ES-I3 (cell line): ENCODE results near the gene MAD2L1BP.

ENCODE experiments used
- H3K36me3 ChIP-seq: 2 replicates; pipeline ENCODE4 v1.6.1; 2013; ENCODE audit warnings: mild to moderate bottlenecking, low read length, control low read depth, moderate library complexity; ENCODE audit not compliant: insufficient read depth
- H3K4me1 ChIP-seq: 2 replicates; pipeline ENCODE4 v1.6.1; 2013; ENCODE audit warnings: mild to moderate bottlenecking, control low read depth, low read length; ENCODE audit not compliant: insufficient read depth
- H3K9ac ChIP-seq: 2 replicates; pipeline ENCODE4 v1.6.1; 2013; ENCODE audit warnings: low read depth, mild to moderate bottlenecking, low read length, moderate library complexity
- H3K9me3 ChIP-seq: 2 replicates; pipeline ENCODE4 v1.6.1; 2013; ENCODE audit warnings: mild to moderate bottlenecking, low read length, moderate library complexity; ENCODE audit not compliant: control insufficient read depth, insufficient read depth

The MAD2L1BP gene

DNA sequence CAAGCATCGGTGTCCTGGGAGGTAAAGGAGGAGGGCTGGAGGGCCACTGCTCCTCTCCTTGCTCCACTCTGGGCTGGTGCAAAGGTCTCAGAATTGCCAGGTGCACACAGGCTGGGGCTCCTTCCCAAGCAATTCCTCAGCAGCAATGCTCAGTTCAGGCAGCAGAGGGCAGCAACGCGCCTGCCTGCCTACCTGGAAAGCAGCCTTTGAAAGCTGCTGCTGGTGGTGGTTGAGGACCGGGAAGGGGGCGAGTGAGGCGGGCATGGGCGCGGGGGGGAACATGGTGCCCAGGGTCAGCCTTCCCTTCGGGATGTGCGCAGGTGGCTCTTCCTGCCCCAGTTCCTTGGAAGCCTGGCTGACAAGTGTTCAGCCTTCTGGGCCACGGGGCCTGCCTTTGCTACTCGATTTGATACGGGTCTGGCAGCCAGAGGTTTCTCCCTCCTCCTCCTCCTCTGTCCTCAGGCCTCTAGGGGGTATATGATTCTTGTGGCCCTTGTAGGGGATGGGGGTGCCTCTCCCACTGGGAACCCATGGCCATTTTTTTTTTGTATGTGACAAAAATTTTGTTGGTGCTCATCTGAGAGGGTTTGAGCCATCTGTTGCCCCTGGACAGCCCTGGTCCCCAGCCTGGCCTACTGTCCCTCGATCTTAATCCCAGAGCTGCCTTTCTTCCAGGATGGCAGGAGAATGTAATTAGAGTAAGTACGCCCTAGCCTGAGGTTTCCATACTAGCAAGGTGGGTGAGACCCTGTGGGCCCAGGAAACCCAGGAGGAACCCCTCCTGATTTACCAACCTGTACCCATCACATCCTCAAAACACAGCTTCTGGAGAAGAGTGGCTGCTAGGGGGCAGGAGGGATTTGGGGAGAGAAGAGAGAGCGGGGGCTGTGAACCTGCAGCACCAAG lies 31.9 kb downstream of the MAD2L1BP start:
- Histone ChIP-seq H3K4me1 (peaks cover 24% of the 10 kb centered on the region), H3K36me3 (no peaks in the 10 kb centered on the region), H3K9ac (peak overlapping the region; percentile 26; the same call in 1 of the 2 replicates), H3K9me3 (no peaks in the 10 kb centered on the region)

DNA sequence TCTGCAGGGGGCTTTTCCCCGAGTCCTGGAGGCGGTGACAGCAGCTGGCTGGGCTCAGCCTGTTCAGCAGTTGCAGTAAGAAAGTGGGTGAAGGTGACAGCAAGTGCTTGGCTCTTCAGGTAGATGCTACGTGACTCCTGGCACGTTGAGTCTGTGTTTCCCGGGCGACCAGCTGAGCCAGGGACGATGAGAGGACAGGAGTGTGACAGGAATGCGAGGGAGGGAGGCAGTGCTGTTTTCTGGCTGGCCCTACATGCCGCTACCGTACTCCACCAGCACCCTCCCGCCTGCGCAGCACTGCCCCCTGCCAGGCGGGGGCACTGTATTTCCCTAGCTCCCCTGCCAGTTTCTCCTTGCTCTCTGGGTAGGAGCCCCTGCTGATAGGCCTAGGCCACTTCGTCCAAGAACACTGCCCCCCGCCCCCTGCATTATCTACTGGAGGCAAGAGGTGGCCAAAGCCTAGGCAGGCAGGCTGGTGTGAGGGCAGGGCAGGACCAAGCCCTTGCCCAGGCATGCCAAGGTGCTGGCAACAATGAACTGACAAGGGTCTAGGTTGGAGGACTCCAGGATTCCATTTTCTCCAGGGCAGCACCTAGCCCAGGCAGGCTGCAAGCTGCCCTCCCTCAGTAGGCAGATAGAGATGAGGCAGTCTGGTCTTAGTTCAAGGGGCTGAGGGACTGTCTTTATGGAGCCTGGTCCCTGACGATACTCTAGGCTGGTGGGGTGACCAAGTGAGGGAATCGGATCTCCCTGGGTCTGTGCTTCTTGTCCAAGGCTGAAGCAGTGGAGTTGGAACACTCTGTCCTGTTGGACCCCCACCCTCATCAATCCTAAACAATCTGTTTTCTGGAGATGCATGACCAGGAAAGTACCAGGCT lies 32.8 kb downstream of the MAD2L1BP start:
- H3K9me3 ChIP-seq: no peaks in the 10 kb centered on the region
- no peak overlapping the region for H3K9ac ChIP-seq
- peaks cover 24% of the 10 kb centered on the region for H3K4me1 ChIP-seq
- peaks cover 3% of the 10 kb centered on the region; the same call in 1 of the 2 replicates for H3K36me3 ChIP-seq

DNA sequence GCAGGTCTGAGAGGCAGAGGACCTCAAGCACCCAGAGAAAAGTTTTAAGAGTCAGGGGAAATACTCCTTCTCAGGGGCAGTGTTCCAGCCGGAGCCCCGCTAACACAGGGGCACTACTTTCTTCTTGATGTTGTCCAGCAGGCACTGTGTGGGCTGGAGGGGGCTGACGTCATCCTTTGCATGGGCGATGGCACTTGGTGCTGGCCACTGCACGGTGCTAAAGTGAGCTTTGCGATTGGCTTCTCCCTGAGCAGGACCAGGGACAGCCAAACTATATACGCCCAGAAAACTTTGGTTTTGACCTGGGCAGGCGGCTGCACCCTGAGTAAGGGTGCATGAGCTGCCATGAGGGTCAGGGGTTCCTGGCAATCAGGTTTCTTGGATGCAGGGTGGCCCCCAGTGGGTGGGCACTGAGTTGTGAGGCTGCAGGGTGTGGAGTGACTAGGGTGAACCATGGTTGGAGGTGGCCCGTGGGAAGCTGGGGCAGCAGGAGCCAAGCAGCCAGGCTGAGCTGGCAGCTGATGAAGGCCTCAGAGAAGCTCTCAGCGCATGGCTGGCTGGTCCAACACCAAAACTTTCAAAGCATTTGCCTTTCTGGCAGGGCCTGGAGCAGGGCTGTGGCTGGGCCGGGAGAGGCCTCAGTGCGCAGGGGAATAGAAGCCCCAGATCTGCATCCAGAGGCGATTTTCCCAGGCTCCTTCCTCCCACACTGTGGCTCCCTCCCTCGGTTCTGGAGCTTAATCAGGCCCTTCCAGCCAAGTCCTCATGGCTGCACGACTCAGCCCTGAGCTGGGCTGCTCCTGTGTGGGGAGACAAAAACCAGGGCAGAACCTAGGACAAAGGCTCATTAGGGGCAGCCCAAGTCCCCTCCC lies 33.6 kb downstream of the MAD2L1BP start:
- no peaks in the 10 kb centered on the region for H3K9me3 ChIP-seq
- peaks cover 3% of the 10 kb centered on the region; the same call in 1 of the 2 replicates for H3K36me3 ChIP-seq
- peaks cover 24% of the 10 kb centered on the region for H3K4me1 ChIP-seq
- no peak overlapping the region for H3K9ac ChIP-seq

DNA sequence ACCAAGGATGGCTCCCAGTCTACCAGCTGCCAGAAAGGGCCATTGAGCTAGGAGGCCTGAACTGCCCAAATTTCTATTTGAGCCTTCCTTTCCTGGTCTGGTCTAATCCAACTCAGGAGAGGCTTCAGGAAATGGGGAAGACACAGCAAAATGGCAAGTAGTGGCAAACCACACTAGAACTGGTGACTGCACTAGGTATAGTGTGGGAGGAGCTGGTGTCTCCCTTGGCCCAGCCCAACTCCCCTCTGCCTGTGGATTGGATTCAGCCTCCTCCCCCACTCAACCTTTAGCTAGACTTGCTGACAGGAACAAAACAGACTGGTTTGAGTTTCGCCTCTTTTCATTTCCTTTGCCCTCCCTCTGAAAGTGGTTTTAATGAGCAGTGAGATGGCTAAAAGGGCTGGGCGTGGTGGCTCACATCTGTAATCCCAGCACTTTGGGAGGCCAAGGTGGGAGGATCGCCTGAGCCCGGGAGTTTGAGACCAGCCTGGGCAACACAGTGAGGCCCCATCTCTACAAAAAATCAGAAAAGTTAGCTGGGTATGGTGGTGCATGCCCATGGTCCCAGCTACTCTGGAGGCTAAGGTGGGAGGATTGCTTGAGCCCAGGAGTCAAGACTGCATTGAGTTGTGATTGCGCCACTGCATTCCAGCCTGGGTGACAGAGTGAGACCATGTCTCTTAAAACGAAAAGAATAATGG lies 34.4 kb downstream of the MAD2L1BP start:
- no peak overlapping the region for H3K9ac ChIP-seq
- H3K36me3 ChIP-seq: peaks cover 5% of the 10 kb centered on the region; the same call in 1 of the 2 replicates
- peaks cover 24% of the 10 kb centered on the region for H3K4me1 ChIP-seq
- H3K9me3 ChIP-seq: no peaks in the 10 kb centered on the region

DNA sequence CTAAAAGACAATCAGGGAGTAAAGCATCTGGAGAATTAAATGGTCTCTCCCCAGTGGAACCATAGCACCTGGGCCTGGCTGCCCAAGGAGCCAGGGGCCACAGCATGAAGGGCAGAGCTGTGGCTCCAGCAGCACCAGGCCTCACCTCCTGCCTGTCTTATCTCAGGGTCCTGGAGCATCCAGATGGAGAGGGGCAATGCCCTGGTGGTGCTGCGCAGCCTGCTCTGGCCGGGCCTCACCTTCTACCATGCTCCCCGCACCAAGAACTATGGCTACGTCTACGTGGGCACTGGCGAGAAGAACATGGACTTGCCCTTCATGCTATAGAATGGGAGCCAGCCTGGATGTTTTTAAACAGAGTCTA lies 35.0 kb downstream of the MAD2L1BP start:
- Histone ChIP-seq H3K9ac (no peak overlapping the region), H3K36me3 (peaks cover 9% of the 10 kb centered on the region; the same call in 1 of the 2 replicates), H3K9me3 (no peaks in the 10 kb centered on the region), H3K4me1 (peaks cover 24% of the 10 kb centered on the region)

GRCh38 chr6:43671011-43671800 lies 35.6 kb downstream of the MAD2L1BP start:
- no peaks in the 10 kb centered on the region for H3K9me3 ChIP-seq
- H3K4me1 ChIP-seq: peaks cover 24% of the 10 kb centered on the region
- peaks cover 13% of the 10 kb centered on the region; the same call in 1 of the 2 replicates for H3K36me3 ChIP-seq
- H3K9ac ChIP-seq: no peak overlapping the region

DNA sequence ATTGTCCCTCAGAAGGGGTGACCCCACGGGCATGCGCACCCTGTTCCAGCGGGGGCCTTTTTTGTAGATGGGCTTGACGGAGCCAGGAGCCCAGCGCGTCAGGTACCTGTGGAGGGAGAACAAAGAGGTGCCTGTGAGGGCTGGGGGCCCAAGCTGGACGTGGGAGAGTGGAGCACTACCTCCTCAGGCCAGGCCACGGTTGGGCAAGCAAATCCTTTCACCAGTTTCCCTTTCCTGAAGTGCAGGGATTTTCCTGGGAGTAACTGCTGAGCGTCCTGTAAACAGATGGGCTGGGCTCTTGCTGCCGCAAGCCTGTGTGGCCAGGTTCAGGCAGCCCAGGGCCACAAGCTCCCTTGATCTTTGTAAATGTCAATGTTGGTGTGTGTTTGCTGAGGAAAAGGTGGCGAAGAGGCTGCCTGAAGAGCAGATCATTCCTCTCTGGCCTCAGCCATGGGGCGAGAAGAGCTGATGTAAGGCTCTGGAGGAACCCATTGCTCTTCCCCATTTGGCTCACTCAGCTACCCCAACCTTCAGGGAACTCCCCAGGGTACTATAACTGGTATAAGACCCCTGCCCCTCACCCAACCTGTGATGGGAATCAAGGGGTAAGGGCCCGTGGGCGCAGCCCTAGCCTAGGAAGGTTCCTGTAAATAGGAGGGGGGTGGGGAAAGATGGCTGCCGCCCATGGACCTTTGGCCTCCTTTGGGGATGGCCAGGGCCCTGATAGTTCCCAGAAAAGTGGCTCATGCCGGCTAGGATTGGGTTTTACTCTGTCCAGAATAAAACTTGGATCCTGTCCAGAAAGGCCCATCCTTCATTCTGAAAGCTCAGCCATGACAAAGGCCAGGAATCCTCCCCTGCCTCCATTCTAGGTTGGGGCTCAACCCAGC lies 36.4 kb downstream of the MAD2L1BP start:
- peaks cover 24% of the 10 kb centered on the region for H3K4me1 ChIP-seq
- no peak overlapping the region for H3K9ac ChIP-seq
- no peaks in the 10 kb centered on the region for H3K9me3 ChIP-seq
- H3K36me3 ChIP-seq: peaks cover 19% of the 10 kb centered on the region; the same call in 1 of the 2 replicates

DNA sequence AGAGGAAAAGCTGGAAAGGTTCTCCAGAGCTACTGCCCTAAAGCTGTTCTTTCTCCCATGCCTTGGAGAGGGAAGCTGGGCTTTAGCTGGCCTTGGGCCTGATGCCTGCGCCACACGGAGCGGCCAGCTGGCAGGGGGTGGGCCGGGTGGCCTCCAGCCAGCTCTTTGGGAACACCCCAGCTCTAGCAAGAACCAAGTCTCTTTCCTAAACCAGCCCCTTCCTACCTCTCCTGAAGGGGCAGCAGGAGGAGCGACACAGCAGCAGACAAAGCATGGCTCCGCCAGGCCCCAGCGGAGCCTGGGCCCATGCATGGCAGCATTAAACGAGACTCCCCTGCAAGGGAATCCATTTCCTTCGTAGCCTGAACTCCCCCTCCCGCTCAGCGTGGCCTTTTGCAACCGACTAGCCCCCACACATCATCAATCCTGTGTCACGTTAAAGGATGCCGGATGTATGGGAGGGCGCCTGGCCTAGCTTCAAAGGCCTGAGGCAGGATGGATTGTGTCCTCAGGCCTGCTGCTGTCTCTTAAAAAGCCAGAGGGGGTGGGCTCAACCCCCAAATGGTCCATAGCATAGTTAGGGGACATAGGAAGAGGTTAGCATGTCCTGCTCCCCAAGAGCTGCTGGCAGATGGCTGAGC lies 37.9 kb downstream of the MAD2L1BP start:
- H3K4me1 ChIP-seq: peaks cover 17% of the 10 kb centered on the region
- no peaks in the 10 kb centered on the region for H3K9me3 ChIP-seq
- H3K9ac ChIP-seq: no peak overlapping the region
- peaks cover 27% of the 10 kb centered on the region for H3K36me3 ChIP-seq

GRCh38 chr6:43674291-43674690 lies 38.7 kb downstream of the MAD2L1BP start:
- Histone ChIP-seq H3K9ac (no peak overlapping the region), H3K4me1 (peaks cover 10% of the 10 kb centered on the region), H3K36me3 (peaks cover 27% of the 10 kb centered on the region), H3K9me3 (no peaks in the 10 kb centered on the region)

GRCh38 chr6:43674921-43675320 lies 39.3 kb downstream of the MAD2L1BP start:
- H3K36me3 ChIP-seq: peaks cover 28% of the 10 kb centered on the region
- H3K9ac ChIP-seq: no peak overlapping the region
- H3K9me3 ChIP-seq: no peaks in the 10 kb centered on the region
- H3K4me1 ChIP-seq: peaks cover 4% of the 10 kb centered on the region

GRCh38 chr6:43676962-43677606 lies 41.4 kb downstream of the MAD2L1BP start:
- H3K36me3 ChIP-seq: peaks cover 33% of the 10 kb centered on the region
- no peak overlapping the region for H3K9ac ChIP-seq
- no peaks in the 10 kb centered on the region for H3K4me1 ChIP-seq
- H3K9me3 ChIP-seq: no peaks in the 10 kb centered on the region
